Panc1 (cell line): Measurements from ENCODE around the gene C16orf78. TPM values are rescaled to one million over a fixed set of nuclear protein-coding genes. Genes with fewer than 3 reads are reported as not detected.

ENCODE experiments used
- ATAC-seq: fragments of 200-7000 bp; cut with Tn5 transposase; 2 replicates; pipeline ENCODE4 v1.9.1; 2020; ENCODE audit warnings: mild to moderate bottlenecking, moderate library complexity
- BruUV-seq: library from RNA; stranded (reverse); fragments of 400-500 nt; replicated peaks from 2 replicates; lab custom pipeline; 2021; lab: Mats Ljungman, UMichigan
- CTCF ChIA-PET: fragments of 300-600 bp; sonication (Branson Sonifier 250); formaldehyde crosslinking; loops from one replicate; lab custom pipeline; 2022; ENCODE audit warnings: antibody characterized with exemption; lab: Charles Lee
- POLR2A ChIA-PET: fragments of 300-600 bp; sonication (Branson Sonifier 250); formaldehyde crosslinking; loops from one replicate; lab custom pipeline; 2022; ENCODE audit warnings: antibody characterized with exemption; lab: Charles Lee
- DNase-seq: peaks from one replicate; pipeline ENCODE4 v3.0.0-alpha.2; 2010; ENCODE audit warnings: low read depth, low spot score
- H3K27ac ChIP-seq: 2 replicates; pipeline ENCODE4 v1.5.1; 2011; ENCODE audit warnings: mild to moderate bottlenecking, low read length, inconsistent platforms
- H3K27me3 ChIP-seq: fragments of 200-500 bp; sonication (Bioruptor generic); 2 replicates; pipeline ENCODE4 v1.6.0; 2014; ENCODE audit warnings: low read length, inconsistent platforms; ENCODE audit not compliant: control insufficient read depth, insufficient read depth
- H3K36me3 ChIP-seq: fragments of 200-500 bp; sonication (Bioruptor generic); 2 replicates; pipeline ENCODE4 v1.5.1; 2014; ENCODE audit warnings: inconsistent platforms, mild to moderate bottlenecking, low read length, moderate library complexity; ENCODE audit not compliant: control insufficient read depth, insufficient read depth
- H3K4me1 ChIP-seq: 2 replicates; pipeline ENCODE4 v1.5.1; 2011; ENCODE audit warnings: inconsistent platforms, mild to moderate bottlenecking, low read length, moderate library complexity; ENCODE audit not compliant: control insufficient read depth, insufficient read depth
- H3K4me3 ChIP-seq, 2 experiments: 2 replicates each; pipeline ENCODE4 v1.5.1; 2011 to 2012; ENCODE audit warnings: low read depth in 2 of 2, low read length in 2 of 2, mild to moderate bottlenecking in 2 of 2, inconsistent platforms in 1 of 2, moderate library complexity in 1 of 2
- H3K9me3 ChIP-seq: fragments of 200-500 bp; sonication (Bioruptor generic); 2 replicates; pipeline ENCODE4 v1.5.1; 2014; ENCODE audit warnings: low read depth, mild to moderate bottlenecking, inconsistent platforms, low read length, moderate library complexity; ENCODE audit not compliant: control insufficient read depth, insufficient read depth
- POLR2AphosphoS5 ChIP-seq: IDR thresholded peaks from 2 replicates; pipeline ENCODE4 v1.6.1; 2012; ENCODE audit warnings: mild to moderate bottlenecking, low read depth, low read length, moderate library complexity
- SIN3A ChIP-seq: IDR thresholded peaks from 2 replicates; pipeline ENCODE4 v1.6.1; 2012; ENCODE audit warnings: low read depth, mild to moderate bottlenecking, low read length, moderate library complexity, borderline replicate concordance; ENCODE audit not compliant: insufficient read depth
- TCF7L2 ChIP-seq: IDR thresholded peaks from 2 replicates; pipeline ENCODE4 v1.6.1; 2011; ENCODE audit warnings: mild to moderate bottlenecking, low read depth, low read length, inconsistent platforms
- in situ Hi-C: cut with HindIII; loops from 2 replicates; pipeline ENCODE4 v1.10.0; 2016; ENCODE audit warnings: low sequenced_read_pairs, low pct_unique_long_range_greater_than_20kb
- intact Hi-C: fragments of 100-400 bp; cut with micrococcal nuclease; formaldehyde crosslinking; loops from one replicate; pipeline ENCODE4 v1.10.0; 2022; ENCODE audit not compliant: unreplicated experiment
- total RNA-seq: library from RNA; stranded (reverse); gene quantifications from one replicate; pipeline ENCODE4 v1.2.1, GENCODE V29; 2021; ENCODE audit not compliant: unreplicated experiment
- TF ChIP-seq, protein P1 (sequence below), 2 experiments: IDR thresholded peaks; 2 replicates each; pipeline ENCODE4 v1.6.1; 2011 to 2012; ENCODE audit warnings: low read depth in 2 of 2, control low read depth in 1 of 2, low read length in 1 of 2, mild to moderate bottlenecking in 1 of 2, moderate library complexity in 1 of 2; ENCODE audit not compliant: insufficient read depth in 1 of 2
- TF ChIP-seq, protein P2 (sequence below): fragments of 450-650 bp; IDR thresholded peaks from 2 replicates; pipeline ENCODE4 v1.5.1; 2017; ENCODE audit warnings: mild to moderate bottlenecking

The C16orf78 gene
- total RNA-seq, 1 experiment from 2014 or later = not detected

DNA sequence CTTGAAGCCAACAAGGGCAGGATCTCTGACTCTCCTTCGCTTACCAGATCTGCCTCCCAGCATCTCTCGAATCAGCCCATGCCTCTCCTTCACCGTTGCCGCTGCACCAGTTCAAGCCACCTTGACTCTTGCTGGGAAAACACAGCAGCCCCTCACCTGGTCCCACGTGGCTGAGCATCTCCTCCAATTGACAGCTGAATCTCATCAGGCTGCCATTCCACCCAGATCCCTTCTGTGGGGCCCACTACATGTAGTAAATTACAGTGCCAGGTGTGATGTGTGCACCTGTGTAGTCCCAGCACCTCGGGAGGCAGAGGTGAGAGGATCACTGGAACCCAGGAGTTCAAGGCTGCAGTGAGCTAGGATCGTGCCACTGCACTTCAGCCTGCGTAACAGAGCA, 37.8 kb upstream of the C16orf78 start:
- in situ Hi-C loops = no loop called here
- no TSS peak for BruUV-seq
- Histone ChIP-seq H3K27me3 (no peaks in the 10 kb centered on the region; the same call in 1 of the 2 replicates), H3K36me3 (no peaks in the 10 kb centered on the region), H3K4me1 (no peaks in the 10 kb centered on the region), H3K9me3 (no peaks in the 10 kb centered on the region), H3K4me3 (no peak overlapping the region), H3K27ac (no peak overlapping the region)
- intact Hi-C loops = no loop called here
- POLR2A ChIA-PET = no interaction called here
- no peak for DNase-seq
- ATAC-seq = no peak
- CTCF ChIA-PET = no interaction called here
- TF ChIP-seq, protein P1, sequence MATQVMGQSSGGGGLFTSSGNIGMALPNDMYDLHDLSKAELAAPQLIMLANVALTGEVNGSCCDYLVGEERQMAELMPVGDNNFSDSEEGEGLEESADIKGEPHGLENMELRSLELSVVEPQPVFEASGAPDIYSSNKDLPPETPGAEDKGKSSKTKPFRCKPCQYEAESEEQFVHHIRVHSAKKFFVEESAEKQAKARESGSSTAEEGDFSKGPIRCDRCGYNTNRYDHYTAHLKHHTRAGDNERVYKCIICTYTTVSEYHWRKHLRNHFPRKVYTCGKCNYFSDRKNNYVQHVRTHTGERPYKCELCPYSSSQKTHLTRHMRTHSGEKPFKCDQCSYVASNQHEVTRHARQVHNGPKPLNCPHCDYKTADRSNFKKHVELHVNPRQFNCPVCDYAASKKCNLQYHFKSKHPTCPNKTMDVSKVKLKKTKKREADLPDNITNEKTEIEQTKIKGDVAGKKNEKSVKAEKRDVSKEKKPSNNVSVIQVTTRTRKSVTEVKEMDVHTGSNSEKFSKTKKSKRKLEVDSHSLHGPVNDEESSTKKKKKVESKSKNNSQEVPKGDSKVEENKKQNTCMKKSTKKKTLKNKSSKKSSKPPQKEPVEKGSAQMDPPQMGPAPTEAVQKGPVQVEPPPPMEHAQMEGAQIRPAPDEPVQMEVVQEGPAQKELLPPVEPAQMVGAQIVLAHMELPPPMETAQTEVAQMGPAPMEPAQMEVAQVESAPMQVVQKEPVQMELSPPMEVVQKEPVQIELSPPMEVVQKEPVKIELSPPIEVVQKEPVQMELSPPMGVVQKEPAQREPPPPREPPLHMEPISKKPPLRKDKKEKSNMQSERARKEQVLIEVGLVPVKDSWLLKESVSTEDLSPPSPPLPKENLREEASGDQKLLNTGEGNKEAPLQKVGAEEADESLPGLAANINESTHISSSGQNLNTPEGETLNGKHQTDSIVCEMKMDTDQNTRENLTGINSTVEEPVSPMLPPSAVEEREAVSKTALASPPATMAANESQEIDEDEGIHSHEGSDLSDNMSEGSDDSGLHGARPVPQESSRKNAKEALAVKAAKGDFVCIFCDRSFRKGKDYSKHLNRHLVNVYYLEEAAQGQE (IDR thresholded peaks at IDR 0.05; ENCODE audit: insufficient read depth in 1 of 2, low read depth in 2 of 2, low read length in 1 of 2) = no peak
- TF ChIP-seq, protein P2, sequence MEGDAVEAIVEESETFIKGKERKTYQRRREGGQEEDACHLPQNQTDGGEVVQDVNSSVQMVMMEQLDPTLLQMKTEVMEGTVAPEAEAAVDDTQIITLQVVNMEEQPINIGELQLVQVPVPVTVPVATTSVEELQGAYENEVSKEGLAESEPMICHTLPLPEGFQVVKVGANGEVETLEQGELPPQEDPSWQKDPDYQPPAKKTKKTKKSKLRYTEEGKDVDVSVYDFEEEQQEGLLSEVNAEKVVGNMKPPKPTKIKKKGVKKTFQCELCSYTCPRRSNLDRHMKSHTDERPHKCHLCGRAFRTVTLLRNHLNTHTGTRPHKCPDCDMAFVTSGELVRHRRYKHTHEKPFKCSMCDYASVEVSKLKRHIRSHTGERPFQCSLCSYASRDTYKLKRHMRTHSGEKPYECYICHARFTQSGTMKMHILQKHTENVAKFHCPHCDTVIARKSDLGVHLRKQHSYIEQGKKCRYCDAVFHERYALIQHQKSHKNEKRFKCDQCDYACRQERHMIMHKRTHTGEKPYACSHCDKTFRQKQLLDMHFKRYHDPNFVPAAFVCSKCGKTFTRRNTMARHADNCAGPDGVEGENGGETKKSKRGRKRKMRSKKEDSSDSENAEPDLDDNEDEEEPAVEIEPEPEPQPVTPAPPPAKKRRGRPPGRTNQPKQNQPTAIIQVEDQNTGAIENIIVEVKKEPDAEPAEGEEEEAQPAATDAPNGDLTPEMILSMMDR = no peak
- TF ChIP-seq POLR2AphosphoS5 (no peak), TCF7L2 (no peak), SIN3A (no peak)

DNA sequence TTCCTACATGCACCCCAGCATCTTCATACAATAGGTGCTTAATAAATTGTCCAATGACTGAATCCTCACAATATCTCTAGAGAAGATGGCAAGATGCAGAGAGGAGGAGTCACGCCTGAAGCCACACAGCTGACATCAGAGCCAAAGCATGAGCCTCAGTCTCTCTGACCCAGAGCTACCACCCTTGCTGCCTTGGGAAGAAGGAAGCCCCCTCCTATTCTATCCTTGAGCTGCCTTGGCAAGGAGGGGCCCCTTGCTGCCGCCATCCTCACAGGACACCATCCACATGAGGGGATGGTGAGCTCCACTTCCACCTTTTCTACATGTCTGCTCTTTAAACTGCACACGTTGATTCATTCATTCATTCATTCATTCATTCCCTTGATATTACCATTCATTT, 37.0 kb upstream of the C16orf78 start:
- TF ChIP-seq SIN3A = no peak
- Histone ChIP-seq H3K27me3 (no peaks in the 10 kb centered on the region; the same call in 1 of the 2 replicates), H3K9me3 (no peaks in the 10 kb centered on the region), H3K27ac (no peak overlapping the region), H3K4me1 (no peaks in the 10 kb centered on the region), H3K4me3 (no peak overlapping the region), H3K36me3 (no peaks in the 10 kb centered on the region)
- in situ Hi-C loops (no loop called here), intact Hi-C loops (no loop called here)
- POLR2A ChIA-PET = no interaction called here
- ATAC-seq (no peak), DNase-seq (no peak)
- BruUV-seq = no TSS peak
- CTCF ChIA-PET = no interaction called here

DNA sequence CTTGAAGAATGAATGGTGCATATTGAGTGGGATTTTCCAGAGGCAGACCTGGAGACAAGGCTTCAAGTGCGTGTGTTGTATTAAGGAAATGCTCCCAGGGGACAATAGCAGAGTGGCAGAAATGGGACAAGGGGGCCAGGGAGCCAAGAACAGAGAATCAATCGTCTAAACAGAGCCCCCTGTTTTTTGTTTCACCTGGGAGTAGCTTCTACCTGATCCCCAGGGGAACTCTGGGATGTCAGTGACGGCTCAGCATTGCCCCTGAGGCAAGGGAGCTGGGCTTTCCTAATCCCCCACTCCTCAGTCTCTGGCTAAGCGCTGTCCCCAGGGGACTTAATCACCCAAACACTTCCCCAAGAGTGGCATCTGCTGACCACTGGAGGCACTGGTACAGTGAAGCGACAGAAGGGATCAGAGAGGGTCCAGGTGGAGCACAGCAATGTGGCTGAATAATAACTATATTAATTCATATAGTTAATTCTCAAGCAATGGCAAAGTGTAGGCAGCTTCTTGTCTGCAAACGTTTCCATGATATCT, 35.7 kb upstream of the C16orf78 start:
- ChIA-PET POLR2A (no interaction called here), CTCF (no interaction called here)
- Histone ChIP-seq H3K27me3 (no peaks in the 10 kb centered on the region; the same call in 1 of the 2 replicates), H3K4me3 (no peak overlapping the region), H3K27ac (no peak overlapping the region), H3K9me3 (no peaks in the 10 kb centered on the region), H3K4me1 (no peaks in the 10 kb centered on the region), H3K36me3 (no peaks in the 10 kb centered on the region)
- intact Hi-C loops (no loop called here), in situ Hi-C loops (no loop called here)
- TF ChIP-seq POLR2AphosphoS5 (no peak), TCF7L2 (no peak)
- TF ChIP-seq, protein P1 (IDR thresholded peaks at IDR 0.05; ENCODE audit: insufficient read depth in 1 of 2, low read depth in 2 of 2, low read length in 1 of 2) = no peak
- TF ChIP-seq, protein P2 = no peak
- no TSS peak for BruUV-seq
- no peak for DNase-seq
- ATAC-seq = no peak
